Body of pancreas (tissue), 4 donors: ENCODE results near the gene AKT3.

ENCODE experiments used
- POLR2A ChIP-seq, 3 donors: fragments of 450-650 bp; IDR thresholded peaks; one replicate each; pipeline ENCODE4 v1.6.1; 2016; ENCODE audit warnings: antibody characterized with exemption in 3 of 3, mild to moderate bottlenecking in 2 of 3
- TF ChIP-seq, protein P1 (sequence below), 7 experiments: fragments of 450-650 bp in 4 of 7; fragments of 200-600 bp in 3 of 7; sonication (generic) in 3 of 7; IDR thresholded peaks; one replicate each; pipeline ENCODE4 v1.5.1; 2016 to 2019; ENCODE audit warnings: antibody characterized with exemption in 7 of 7

DNA sequence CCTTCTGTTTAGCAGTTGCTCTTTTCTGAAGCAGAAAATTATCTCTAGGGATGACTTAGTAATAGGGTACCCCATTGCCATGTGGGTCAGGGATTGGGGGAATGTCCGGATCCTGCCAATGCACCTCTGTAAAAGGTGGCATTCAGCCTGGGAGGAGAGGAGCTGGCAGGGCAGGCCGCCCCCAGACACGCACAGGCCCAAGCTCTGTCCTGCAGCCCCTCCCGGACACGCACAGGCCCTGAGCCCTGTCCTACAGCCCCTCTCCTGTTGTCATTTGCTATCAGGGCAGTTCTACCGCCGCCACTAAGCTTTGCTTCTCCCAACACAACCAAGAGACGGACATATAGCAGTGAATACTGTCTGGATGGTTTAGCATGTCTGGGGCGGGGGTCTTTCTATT lies 375.1 kb downstream of the AKT3 start:
- TF ChIP-seq, protein P1, sequence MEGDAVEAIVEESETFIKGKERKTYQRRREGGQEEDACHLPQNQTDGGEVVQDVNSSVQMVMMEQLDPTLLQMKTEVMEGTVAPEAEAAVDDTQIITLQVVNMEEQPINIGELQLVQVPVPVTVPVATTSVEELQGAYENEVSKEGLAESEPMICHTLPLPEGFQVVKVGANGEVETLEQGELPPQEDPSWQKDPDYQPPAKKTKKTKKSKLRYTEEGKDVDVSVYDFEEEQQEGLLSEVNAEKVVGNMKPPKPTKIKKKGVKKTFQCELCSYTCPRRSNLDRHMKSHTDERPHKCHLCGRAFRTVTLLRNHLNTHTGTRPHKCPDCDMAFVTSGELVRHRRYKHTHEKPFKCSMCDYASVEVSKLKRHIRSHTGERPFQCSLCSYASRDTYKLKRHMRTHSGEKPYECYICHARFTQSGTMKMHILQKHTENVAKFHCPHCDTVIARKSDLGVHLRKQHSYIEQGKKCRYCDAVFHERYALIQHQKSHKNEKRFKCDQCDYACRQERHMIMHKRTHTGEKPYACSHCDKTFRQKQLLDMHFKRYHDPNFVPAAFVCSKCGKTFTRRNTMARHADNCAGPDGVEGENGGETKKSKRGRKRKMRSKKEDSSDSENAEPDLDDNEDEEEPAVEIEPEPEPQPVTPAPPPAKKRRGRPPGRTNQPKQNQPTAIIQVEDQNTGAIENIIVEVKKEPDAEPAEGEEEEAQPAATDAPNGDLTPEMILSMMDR (IDR thresholded peaks at IDR 0.05) = no peak
- TF ChIP-seq POLR2A (IDR thresholded peaks at IDR 0.05) = no peak
